HepG2 (cell line): ENCODE results near the gene SH2B2.

ENCODE experiments used
- FOXJ3 ChIP-seq: sonication (generic); formaldehyde crosslinking; IDR thresholded peaks from 2 replicates; pipeline ENCODE4 v1.4.0; 2020; ENCODE audit warnings: missing genetic modification reagents, mild to moderate bottlenecking, borderline replicate concordance
- RAD21 ChIP-seq: fragments of 450-650 bp; formaldehyde crosslinking; IDR thresholded peaks from 2 replicates; pipeline ENCODE4 v1.5.0; 2020; ENCODE audit warnings: mild to moderate bottlenecking
- ZNF547 ChIP-seq: sonication (generic); formaldehyde crosslinking; IDR thresholded peaks from 2 replicates; pipeline ENCODE4 v1.5.1; 2020; ENCODE audit warnings: mild to moderate bottlenecking, missing genetic modification reagents
- TF ChIP-seq, protein P1 (sequence below): IDR thresholded peaks from 2 replicates; pipeline ENCODE4 v1.6.1; 2016; ENCODE audit warnings: missing compliant biosample characterization, missing genetic modification reagents, borderline replicate concordance

GRCh38 chr7:102300643-102301221 is 14.1 kb downstream of the SH2B2 start:
- TF ChIP-seq ZNF547 (CRISPR knock-in tag): no peak
- TF ChIP-seq RAD21 (CRISPR knock-in tag): no peak
- no peak for TF ChIP-seq FOXJ3 (CRISPR knock-in tag)
- TF ChIP-seq, protein P1, sequence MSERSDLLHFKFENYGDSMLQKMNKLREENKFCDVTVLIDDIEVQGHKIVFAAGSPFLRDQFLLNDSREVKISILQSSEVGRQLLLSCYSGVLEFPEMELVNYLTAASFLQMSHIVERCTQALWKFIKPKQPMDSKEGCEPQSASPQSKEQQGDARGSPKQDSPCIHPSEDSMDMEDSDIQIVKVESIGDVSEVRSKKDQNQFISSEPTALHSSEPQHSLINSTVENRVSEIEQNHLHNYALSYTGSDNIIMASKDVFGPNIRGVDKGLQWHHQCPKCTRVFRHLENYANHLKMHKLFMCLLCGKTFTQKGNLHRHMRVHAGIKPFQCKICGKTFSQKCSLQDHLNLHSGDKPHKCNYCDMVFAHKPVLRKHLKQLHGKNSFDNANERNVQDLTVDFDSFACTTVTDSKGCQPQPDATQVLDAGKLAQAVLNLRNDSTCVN (CRISPR knock-in tag): no peak
